ENCODE measurements around the gene LAMC1.

DNA sequence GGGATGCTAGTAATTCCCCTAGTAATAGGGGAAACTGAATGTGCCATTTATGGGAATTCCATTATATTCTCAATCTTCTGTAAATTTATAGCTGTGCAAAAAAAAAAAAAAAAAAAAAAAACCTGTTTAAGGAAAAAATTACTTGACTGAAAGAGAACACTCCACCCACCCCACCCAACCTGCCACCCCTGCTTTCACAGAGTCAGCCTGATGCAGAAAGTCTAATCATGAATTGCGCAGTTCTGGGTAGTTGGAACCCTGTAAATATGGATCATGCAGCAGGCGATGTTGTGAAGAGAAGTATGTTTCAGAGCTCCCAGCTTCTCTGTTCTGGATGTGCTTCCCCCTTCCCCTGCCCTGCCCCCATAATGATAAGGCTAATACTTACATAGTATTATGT, 143.2 kb downstream of the LAMC1 start:
- no peak for TF ChIP-seq EZH2 (IDR thresholded peaks at IDR 0.05; ENCODE audit: borderline replicate concordance, low read length)
- TF ChIP-seq, protein P1, sequence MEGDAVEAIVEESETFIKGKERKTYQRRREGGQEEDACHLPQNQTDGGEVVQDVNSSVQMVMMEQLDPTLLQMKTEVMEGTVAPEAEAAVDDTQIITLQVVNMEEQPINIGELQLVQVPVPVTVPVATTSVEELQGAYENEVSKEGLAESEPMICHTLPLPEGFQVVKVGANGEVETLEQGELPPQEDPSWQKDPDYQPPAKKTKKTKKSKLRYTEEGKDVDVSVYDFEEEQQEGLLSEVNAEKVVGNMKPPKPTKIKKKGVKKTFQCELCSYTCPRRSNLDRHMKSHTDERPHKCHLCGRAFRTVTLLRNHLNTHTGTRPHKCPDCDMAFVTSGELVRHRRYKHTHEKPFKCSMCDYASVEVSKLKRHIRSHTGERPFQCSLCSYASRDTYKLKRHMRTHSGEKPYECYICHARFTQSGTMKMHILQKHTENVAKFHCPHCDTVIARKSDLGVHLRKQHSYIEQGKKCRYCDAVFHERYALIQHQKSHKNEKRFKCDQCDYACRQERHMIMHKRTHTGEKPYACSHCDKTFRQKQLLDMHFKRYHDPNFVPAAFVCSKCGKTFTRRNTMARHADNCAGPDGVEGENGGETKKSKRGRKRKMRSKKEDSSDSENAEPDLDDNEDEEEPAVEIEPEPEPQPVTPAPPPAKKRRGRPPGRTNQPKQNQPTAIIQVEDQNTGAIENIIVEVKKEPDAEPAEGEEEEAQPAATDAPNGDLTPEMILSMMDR (conservative IDR thresholded peaks at IDR 0.05 in 1 of 2, IDR thresholded peaks at IDR 0.05 in 1 of 2; ENCODE audit: extremely low read depth in 1 of 2, insufficient read depth in 1 of 2, low read depth in 1 of 2, low read length in 2 of 2), result no peak
